Measurements from ENCODE around the gene C1orf159.

DNA sequence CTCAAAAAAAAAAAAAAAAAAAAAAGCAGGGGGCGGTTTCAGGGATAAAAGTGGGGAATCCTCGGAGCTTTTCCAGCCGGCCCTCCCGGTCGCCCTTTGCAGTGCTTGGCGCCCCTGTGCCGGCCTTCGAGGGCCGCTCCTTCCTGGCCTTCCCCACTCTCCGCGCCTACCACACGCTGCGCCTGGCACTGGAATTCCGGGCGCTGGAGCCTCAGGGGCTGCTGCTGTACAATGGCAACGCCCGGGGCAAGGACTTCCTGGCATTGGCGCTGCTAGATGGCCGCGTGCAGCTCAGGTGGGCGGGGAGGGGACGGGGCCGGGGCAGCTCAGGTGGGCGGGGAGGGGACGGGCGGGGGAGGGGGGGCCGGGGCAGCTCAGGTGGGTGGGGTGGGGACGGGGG lies 67.1 kb downstream of the C1orf159 start:
- TF ChIP-seq CTCF (optimal IDR thresholded peaks at IDR 0.05 in 1 of 3, IDR thresholded peaks at IDR 0.05 in 1 of 3, conservative IDR thresholded peaks at IDR 0.05 in 1 of 3; ENCODE audit: extremely low read depth in 1 of 3, insufficient read depth in 2 of 3, low read length in 3 of 3) (no peak), EZH2 (IDR thresholded peaks at IDR 0.05; ENCODE audit: low read length) (no peak)

All from keratinocyte (primary cell).